KMS-11 (cell line): ENCODE measurements around the gene B3GNT5.

Source experiments
- H2AFZ ChIP-seq: fragments of 200-600 bp; sonication (generic); 2 replicates; pipeline ENCODE4 v1.6.1; 2016; ENCODE audit warnings: antibody characterized with exemption, mixed run types, low read depth
- H3K27ac ChIP-seq: fragments of 200-600 bp; sonication (generic); 2 replicates; pipeline ENCODE4 v1.6.1; 2016; ENCODE audit warnings: mild to moderate bottlenecking, mixed run types
- H3K27me3 ChIP-seq: fragments of 200-600 bp; sonication (generic); 2 replicates; pipeline ENCODE4 v1.6.1; 2017; ENCODE audit warnings: mild to moderate bottlenecking, low read depth, mixed run types, moderate library complexity; ENCODE audit not compliant: insufficient read depth
- H3K36me3 ChIP-seq: fragments of 200-600 bp; sonication (generic); 2 replicates; pipeline ENCODE4 v1.6.1; 2017; ENCODE audit warnings: mild to moderate bottlenecking, mixed run types; ENCODE audit not compliant: insufficient read depth
- H3K4me1 ChIP-seq: fragments of 200-600 bp; sonication (generic); 2 replicates; pipeline ENCODE4 v1.6.1; 2016; ENCODE audit warnings: mild to moderate bottlenecking, low read depth, mixed run types; ENCODE audit not compliant: poor library complexity, severe bottlenecking
- H3K4me2 ChIP-seq: fragments of 200-600 bp; sonication (generic); 2 replicates; pipeline ENCODE4 v1.7.0; 2016; ENCODE audit warnings: mild to moderate bottlenecking, mixed run types
- H3K4me3 ChIP-seq: fragments of 200-600 bp; sonication (generic); IDR thresholded peaks from 2 replicates; pipeline ENCODE4 v1.6.1; 2017; ENCODE audit warnings: low read depth, low read length, mixed read lengths; ENCODE audit not compliant: insufficient read depth
- H3K79me2 ChIP-seq: fragments of 200-600 bp; sonication (generic); 2 replicates; pipeline ENCODE4 v1.6.1; 2016; ENCODE audit warnings: low read depth, mixed run types; ENCODE audit not compliant: insufficient read depth
- H3K9ac ChIP-seq: fragments of 200-600 bp; sonication (generic); 2 replicates; pipeline ENCODE4 v1.6.1; 2016; ENCODE audit warnings: mild to moderate bottlenecking, mixed run types
- H4K20me1 ChIP-seq: fragments of 200-600 bp; sonication (generic); 2 replicates; pipeline ENCODE4 v1.6.1; 2016; ENCODE audit warnings: mild to moderate bottlenecking, mixed run types; ENCODE audit not compliant: insufficient read depth
- TF ChIP-seq, protein P1 (sequence below): fragments of 200-600 bp; sonication (generic); conservative IDR thresholded peaks from 2 replicates; pipeline ENCODE4 v1.6.1; 2017; ENCODE audit warnings: low read depth, mild to moderate bottlenecking, antibody characterized with exemption, low read length, moderate library complexity, mixed read lengths

B3GNT5 gene

DNA sequence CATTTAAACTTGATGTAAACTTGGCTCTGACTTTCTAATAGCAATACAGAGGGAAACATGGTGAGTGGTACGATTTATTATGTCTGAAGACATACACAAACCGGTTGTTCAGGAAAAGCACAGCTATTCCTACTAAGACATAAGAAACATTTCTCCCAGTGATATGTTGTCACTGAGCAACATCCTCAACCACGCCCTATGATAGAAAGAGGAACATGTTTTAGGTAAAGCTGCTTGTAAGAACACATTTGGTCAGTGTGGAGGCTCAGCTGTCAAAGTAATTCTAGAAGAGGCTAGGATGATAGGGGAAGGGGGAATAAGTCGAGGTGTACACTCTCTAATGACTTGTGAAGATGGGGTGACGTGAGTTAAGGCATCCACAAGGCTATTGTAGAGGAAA, 42.7 kb upstream of the B3GNT5 start:
- H3K4me3 ChIP-seq: no peak overlapping the region
- no peak overlapping the region for H3K4me2 ChIP-seq
- H3K79me2 ChIP-seq: no peaks in the 10 kb centered on the region
- no peaks in the 10 kb centered on the region for H4K20me1 ChIP-seq
- no peaks in the 10 kb centered on the region for H3K4me1 ChIP-seq
- no peak overlapping the region for H2AFZ ChIP-seq
- H3K27ac ChIP-seq: no peak overlapping the region
- no peaks in the 10 kb centered on the region for H3K27me3 ChIP-seq
- TF ChIP-seq, protein P1, sequence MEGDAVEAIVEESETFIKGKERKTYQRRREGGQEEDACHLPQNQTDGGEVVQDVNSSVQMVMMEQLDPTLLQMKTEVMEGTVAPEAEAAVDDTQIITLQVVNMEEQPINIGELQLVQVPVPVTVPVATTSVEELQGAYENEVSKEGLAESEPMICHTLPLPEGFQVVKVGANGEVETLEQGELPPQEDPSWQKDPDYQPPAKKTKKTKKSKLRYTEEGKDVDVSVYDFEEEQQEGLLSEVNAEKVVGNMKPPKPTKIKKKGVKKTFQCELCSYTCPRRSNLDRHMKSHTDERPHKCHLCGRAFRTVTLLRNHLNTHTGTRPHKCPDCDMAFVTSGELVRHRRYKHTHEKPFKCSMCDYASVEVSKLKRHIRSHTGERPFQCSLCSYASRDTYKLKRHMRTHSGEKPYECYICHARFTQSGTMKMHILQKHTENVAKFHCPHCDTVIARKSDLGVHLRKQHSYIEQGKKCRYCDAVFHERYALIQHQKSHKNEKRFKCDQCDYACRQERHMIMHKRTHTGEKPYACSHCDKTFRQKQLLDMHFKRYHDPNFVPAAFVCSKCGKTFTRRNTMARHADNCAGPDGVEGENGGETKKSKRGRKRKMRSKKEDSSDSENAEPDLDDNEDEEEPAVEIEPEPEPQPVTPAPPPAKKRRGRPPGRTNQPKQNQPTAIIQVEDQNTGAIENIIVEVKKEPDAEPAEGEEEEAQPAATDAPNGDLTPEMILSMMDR: no peak
- no peaks in the 10 kb centered on the region for H3K36me3 ChIP-seq
- no peak overlapping the region for H3K9ac ChIP-seq

DNA sequence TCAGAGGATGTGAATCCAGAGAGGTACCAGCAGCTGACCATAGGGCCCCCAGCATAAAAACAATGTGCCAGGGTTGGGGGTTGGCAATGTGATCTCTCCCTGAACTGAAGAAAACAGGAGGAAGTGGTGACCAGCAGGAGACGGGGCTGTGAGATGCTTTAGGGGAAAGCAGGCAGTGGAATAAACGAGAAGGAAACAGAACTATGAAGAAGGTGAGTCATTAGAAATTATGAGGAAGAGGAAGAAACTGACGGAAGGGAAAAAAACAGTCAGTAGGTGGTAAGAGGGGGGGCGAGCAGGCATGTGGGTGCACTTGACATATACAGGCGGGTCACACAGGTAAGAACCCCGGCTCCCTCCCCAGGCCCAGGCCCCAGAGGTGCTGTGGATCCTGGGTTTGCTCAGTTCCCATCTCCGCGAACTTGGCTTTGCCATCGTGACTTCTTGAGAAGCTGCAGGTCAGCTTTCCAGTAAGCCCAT, 42.2 kb upstream of the B3GNT5 start:
- Histone ChIP-seq H3K27ac (no peak overlapping the region), H3K4me2 (no peak overlapping the region)

DNA sequence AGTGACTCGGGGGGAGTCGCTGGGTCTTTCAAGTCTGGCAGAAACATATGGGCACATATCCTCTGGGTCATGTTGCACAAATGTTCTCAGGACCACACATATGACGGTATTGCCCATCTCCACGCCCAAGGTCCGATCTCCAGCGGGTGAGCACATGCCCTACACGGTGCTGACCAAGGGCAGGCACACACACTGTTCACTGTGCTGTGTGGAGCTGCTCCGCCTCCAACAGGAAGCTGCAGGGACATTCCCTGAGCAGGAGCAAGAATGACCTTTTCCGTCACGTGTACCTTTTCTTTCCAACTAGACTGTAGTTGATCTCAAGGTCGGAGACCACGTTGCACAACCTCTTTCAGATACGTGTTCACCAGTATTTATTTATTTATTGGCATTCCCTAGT, 41.7 kb upstream of the B3GNT5 start:
- no peak overlapping the region for H3K9ac ChIP-seq
- H2AFZ ChIP-seq: no peak overlapping the region
- H3K79me2 ChIP-seq: no peaks in the 10 kb centered on the region
- H3K4me3 ChIP-seq: no peak overlapping the region
- TF ChIP-seq, protein P1: no peak
- H3K4me1 ChIP-seq: no peaks in the 10 kb centered on the region
- no peak overlapping the region for H3K4me2 ChIP-seq
- no peak overlapping the region for H3K27ac ChIP-seq
- H4K20me1 ChIP-seq: no peaks in the 10 kb centered on the region
- no peaks in the 10 kb centered on the region for H3K36me3 ChIP-seq
- H3K27me3 ChIP-seq: no peaks in the 10 kb centered on the region

More for the DNA sequence above, 42.2 kb upstream of the B3GNT5 start:
- TF ChIP-seq, protein P1: no peak
- H3K9ac ChIP-seq: no peak overlapping the region
- H4K20me1 ChIP-seq: no peaks in the 10 kb centered on the region
- no peak overlapping the region for H3K4me3 ChIP-seq
- H3K79me2 ChIP-seq: no peaks in the 10 kb centered on the region
- no peaks in the 10 kb centered on the region for H3K27me3 ChIP-seq
- H3K36me3 ChIP-seq: no peaks in the 10 kb centered on the region
- H3K4me1 ChIP-seq: no peaks in the 10 kb centered on the region
- H2AFZ ChIP-seq: no peak overlapping the region

DNA sequence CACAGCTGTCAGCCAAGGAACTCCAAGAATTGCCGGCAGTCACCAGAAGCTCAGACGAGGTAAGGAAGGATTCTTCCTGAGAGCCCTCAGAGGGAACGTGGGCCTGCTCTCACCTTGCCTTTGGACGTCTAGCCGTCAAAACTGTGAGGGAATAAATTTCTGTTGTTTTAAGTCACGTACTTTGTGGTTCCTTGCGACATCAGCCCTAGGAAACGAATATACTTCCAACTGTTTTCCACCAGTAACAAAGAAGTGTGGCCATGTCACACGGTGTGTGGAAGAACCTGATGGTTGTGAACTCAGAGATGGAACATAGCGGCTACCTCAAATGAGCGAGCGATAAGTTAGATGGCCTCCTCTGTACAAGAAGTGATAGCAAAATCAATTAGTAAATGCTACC, 41.0 kb upstream of the B3GNT5 start:
- TF ChIP-seq, protein P1: no peak
- H3K4me3 ChIP-seq: no peak overlapping the region

More for the DNA sequence above, 41.0 kb upstream of the B3GNT5 start:
- Histone ChIP-seq H2AFZ (no peak overlapping the region), H3K36me3 (no peaks in the 10 kb centered on the region), H4K20me1 (no peaks in the 10 kb centered on the region), H3K9ac (no peak overlapping the region), H3K79me2 (no peaks in the 10 kb centered on the region), H3K4me2 (no peak overlapping the region), H3K4me1 (no peaks in the 10 kb centered on the region), H3K27me3 (no peaks in the 10 kb centered on the region), H3K27ac (no peak overlapping the region)
